Measurements from ENCODE around the gene FARS2. TPM values are rescaled to one million over a fixed set of nuclear protein-coding genes. Genes with fewer than 3 reads are reported as not detected.

The FARS2 gene
- polyA plus RNA-seq, 1 donor from 2014 or later: 11.9 TPM

DNA sequence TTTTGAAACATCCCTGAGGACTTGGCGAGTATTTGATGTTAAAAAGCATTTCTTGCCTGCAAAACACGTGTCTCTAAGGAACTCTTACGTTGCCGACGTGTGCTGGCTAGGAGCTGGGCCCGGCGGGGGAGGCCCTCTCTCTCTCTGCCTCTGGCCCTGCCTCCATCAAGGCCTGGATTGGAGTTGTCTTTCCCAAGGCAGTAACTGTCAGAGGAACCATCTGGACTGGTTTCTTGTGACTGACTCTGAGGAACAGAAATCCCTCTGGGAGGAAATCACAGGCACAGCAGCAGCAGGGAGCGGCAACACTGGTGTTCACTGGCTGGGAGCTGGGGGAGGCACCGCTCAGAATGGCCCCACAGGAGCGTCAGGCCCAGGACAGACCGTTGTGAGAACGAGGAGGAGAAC, 501.3 kb downstream of the FARS2 start:
- H3K9ac ChIP-seq (ENCODE audit: low read length): no peak overlapping the region
- no peak overlapping the region for H3K27ac ChIP-seq (ENCODE audit: low read length)
- H3K9me2 ChIP-seq (ENCODE audit: insufficient read depth, low read length): no peaks in the 10 kb centered on the region
- H3K9me3 ChIP-seq (ENCODE audit: low read length): no peaks in the 10 kb centered on the region
- H3K4me3 ChIP-seq (ENCODE audit: low read length): no peak overlapping the region
- H3K79me2 ChIP-seq (replicated peaks; ENCODE audit: insufficient read depth, low read length): no peaks in the 10 kb centered on the region
- H3F3A ChIP-seq (ENCODE audit: insufficient read depth, low read length, poor library complexity, severe bottlenecking): no peaks in the 10 kb centered on the region
- no peak overlapping the region for H3K4me2 ChIP-seq (ENCODE audit: low read length)
- TF ChIP-seq TAF1 (IDR thresholded peaks at IDR 0.05; ENCODE audit: low read depth): no peak
- no peak for TF ChIP-seq SMC3 (conservative IDR thresholded peaks at IDR 0.05; ENCODE audit: poor library complexity)
- TF ChIP-seq RAD21 (conservative IDR thresholded peaks at IDR 0.05): no peak
- TF ChIP-seq, protein P1, sequence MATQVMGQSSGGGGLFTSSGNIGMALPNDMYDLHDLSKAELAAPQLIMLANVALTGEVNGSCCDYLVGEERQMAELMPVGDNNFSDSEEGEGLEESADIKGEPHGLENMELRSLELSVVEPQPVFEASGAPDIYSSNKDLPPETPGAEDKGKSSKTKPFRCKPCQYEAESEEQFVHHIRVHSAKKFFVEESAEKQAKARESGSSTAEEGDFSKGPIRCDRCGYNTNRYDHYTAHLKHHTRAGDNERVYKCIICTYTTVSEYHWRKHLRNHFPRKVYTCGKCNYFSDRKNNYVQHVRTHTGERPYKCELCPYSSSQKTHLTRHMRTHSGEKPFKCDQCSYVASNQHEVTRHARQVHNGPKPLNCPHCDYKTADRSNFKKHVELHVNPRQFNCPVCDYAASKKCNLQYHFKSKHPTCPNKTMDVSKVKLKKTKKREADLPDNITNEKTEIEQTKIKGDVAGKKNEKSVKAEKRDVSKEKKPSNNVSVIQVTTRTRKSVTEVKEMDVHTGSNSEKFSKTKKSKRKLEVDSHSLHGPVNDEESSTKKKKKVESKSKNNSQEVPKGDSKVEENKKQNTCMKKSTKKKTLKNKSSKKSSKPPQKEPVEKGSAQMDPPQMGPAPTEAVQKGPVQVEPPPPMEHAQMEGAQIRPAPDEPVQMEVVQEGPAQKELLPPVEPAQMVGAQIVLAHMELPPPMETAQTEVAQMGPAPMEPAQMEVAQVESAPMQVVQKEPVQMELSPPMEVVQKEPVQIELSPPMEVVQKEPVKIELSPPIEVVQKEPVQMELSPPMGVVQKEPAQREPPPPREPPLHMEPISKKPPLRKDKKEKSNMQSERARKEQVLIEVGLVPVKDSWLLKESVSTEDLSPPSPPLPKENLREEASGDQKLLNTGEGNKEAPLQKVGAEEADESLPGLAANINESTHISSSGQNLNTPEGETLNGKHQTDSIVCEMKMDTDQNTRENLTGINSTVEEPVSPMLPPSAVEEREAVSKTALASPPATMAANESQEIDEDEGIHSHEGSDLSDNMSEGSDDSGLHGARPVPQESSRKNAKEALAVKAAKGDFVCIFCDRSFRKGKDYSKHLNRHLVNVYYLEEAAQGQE (IDR thresholded peaks at IDR 0.05; ENCODE audit: borderline replicate concordance): no peak
- TF ChIP-seq, protein P2, sequence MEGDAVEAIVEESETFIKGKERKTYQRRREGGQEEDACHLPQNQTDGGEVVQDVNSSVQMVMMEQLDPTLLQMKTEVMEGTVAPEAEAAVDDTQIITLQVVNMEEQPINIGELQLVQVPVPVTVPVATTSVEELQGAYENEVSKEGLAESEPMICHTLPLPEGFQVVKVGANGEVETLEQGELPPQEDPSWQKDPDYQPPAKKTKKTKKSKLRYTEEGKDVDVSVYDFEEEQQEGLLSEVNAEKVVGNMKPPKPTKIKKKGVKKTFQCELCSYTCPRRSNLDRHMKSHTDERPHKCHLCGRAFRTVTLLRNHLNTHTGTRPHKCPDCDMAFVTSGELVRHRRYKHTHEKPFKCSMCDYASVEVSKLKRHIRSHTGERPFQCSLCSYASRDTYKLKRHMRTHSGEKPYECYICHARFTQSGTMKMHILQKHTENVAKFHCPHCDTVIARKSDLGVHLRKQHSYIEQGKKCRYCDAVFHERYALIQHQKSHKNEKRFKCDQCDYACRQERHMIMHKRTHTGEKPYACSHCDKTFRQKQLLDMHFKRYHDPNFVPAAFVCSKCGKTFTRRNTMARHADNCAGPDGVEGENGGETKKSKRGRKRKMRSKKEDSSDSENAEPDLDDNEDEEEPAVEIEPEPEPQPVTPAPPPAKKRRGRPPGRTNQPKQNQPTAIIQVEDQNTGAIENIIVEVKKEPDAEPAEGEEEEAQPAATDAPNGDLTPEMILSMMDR (IDR thresholded peaks at IDR 0.05; ENCODE audit: poor library complexity, severe bottlenecking): no peak
- TF ChIP-seq MXI1 (conservative IDR thresholded peaks at IDR 0.05; ENCODE audit: poor library complexity, severe bottlenecking): no peak
- TF ChIP-seq EZH2 (IDR thresholded peaks at IDR 0.05; ENCODE audit: borderline replicate concordance, insufficient read depth, low read length, poor library complexity, severe bottlenecking): no peak
- H3K36me3 ChIP-seq (ENCODE audit: insufficient read depth, low read length): no peaks in the 10 kb centered on the region
- H2AFZ ChIP-seq (ENCODE audit: low read depth, low read length): no peak overlapping the region
- no peaks in the 10 kb centered on the region for H4K20me1 ChIP-seq (ENCODE audit: insufficient read depth)
- H3K27me3 ChIP-seq (ENCODE audit: insufficient read depth, low read depth, low read length): no peaks in the 10 kb centered on the region

- Histone ChIP-seq H4K20me1 (ENCODE audit: insufficient read depth) (no peaks in the 10 kb centered on the region), H3K27me3 (ENCODE audit: insufficient read depth, low read depth, low read length) (no peaks in the 10 kb centered on the region), H3K9me3 (ENCODE audit: low read length) (no peaks in the 10 kb centered on the region), H3K4me3 (ENCODE audit: low read length) (no peak overlapping the region), H3K27ac (ENCODE audit: low read length) (no peak overlapping the region), H3K79me2 (replicated peaks; ENCODE audit: insufficient read depth, low read length) (no peaks in the 10 kb centered on the region), H3K9me2 (ENCODE audit: insufficient read depth, low read length) (no peaks in the 10 kb centered on the region), H2AFZ (ENCODE audit: low read depth, low read length) (no peak overlapping the region), H3K4me2 (ENCODE audit: low read length) (no peak overlapping the region), H3K36me3 (ENCODE audit: insufficient read depth, low read length) (no peaks in the 10 kb centered on the region), H3K9ac (ENCODE audit: low read length) (no peak overlapping the region), H3F3A (ENCODE audit: insufficient read depth, low read length, poor library complexity, severe bottlenecking) (no peaks in the 10 kb centered on the region)
- TF ChIP-seq EZH2 (IDR thresholded peaks at IDR 0.05; ENCODE audit: borderline replicate concordance, insufficient read depth, low read length, poor library complexity, severe bottlenecking) (no peak), TAF1 (IDR thresholded peaks at IDR 0.05; ENCODE audit: low read depth) (no peak), POLR2AphosphoS5 (IDR thresholded peaks at IDR 0.05) (no peak), SMC3 (conservative IDR thresholded peaks at IDR 0.05; ENCODE audit: poor library complexity) (no peak), EP300 (conservative IDR thresholded peaks at IDR 0.05; ENCODE audit: poor library complexity, severe bottlenecking) (no peak), RAD21 (conservative IDR thresholded peaks at IDR 0.05) (no peak), MXI1 (conservative IDR thresholded peaks at IDR 0.05; ENCODE audit: poor library complexity, severe bottlenecking) (no peak)
- TF ChIP-seq, protein P2 (IDR thresholded peaks at IDR 0.05; ENCODE audit: poor library complexity, severe bottlenecking): no peak
- TF ChIP-seq, protein P1 (IDR thresholded peaks at IDR 0.05; ENCODE audit: borderline replicate concordance): no peak
Observed at GRCh38 chr6:5763407-5763806, 502.1 kb downstream of the FARS2 start.
